ENCODE measurements around the gene MAP3K14. TPM values are rescaled to one million over a fixed set of nuclear protein-coding genes. Genes with fewer than 3 reads are reported as not detected.
A peak's percentile ranks its signal among the peaks of the same experiment; 100 is the strongest.

MAP3K14 gene
- total RNA-seq, 1 experiment from 2014 or later = 16.4 TPM

- DNase-seq (ENCODE audit: low read depth, low spot score) (no peak), ATAC-seq (peak; percentile 36)
- ChIA-PET CTCF (interaction anchor here (1.0 to 5.9 kb wide), 3 partner anchors 11 to 94 kb away, joined by 3 to 55 read pairs (median 40); partner anchors contain the start of gene ACBD4), POLR2A (interaction anchor here (1.3 kb wide), 1 partner anchor 80 kb away, joined by 7 read pairs; the partner anchor contains the start of gene HEXIM1), RAD21 (ENCODE audit: low non-redundant PET in 1 of 2, low total read pairs in 2 of 2, uncharacterized antibody in 2 of 2, unreplicated experiment in 2 of 2) (interaction anchor here in 1 of 2 experiments (1.3 kb wide), 1 partner anchor 10 kb away, joined by 3 read pairs; no protein-coding TSS in a partner anchor)
- H3K36me3 ChIP-seq (ENCODE audit: control insufficient read depth in 1 of 2, insufficient read depth in 2 of 2, low read length in 2 of 2) = no peaks in the 10 kb centered on the region
- intact Hi-C loops (cut with micrococcal nuclease) = no loop called here
- H3K79me2 ChIP-seq (ENCODE audit: insufficient read depth, low read length) = no peaks in the 10 kb centered on the region
- H2AFZ ChIP-seq (ENCODE audit: low read depth, low read length, poor library complexity, severe bottlenecking) = no peak overlapping the region
- TF ChIP-seq POLR2AphosphoS5 (IDR thresholded peaks at IDR 0.05; ENCODE audit: low read depth, low read length) (no peak), CBX3 (IDR thresholded peaks at IDR 0.05; ENCODE audit: low read depth) (no peak), YY1 (IDR thresholded peaks at IDR 0.05; ENCODE audit: extremely low read depth, insufficient replicate concordance, low read depth, low read length) (no peak), TCF7L2 (IDR thresholded peaks at IDR 0.05; ENCODE audit: borderline replicate concordance, extremely low read depth, insufficient read depth, insufficient read length) (no peak)
- no TSS peak for BruUV-seq (replicated peaks)
- H3K9ac ChIP-seq (ENCODE audit: low read length) = peak overlapping the region; percentile 26
- peaks cover 33 to 76% of the 10 kb centered on the region in 2 experiments for H3K4me1 ChIP-seq (ENCODE audit: control insufficient read depth in 1 of 2, insufficient read depth in 2 of 2, low read length in 2 of 2)
- peak overlapping the region; percentile 68 for H3K4me2 ChIP-seq (ENCODE audit: low read length)
- H3K27ac ChIP-seq (ENCODE audit: low read depth, low read length) = peak overlapping the region; percentile 26; the same call in 1 of the 2 replicates
- no peaks in the 10 kb centered on the region for H3K27me3 ChIP-seq (ENCODE audit: insufficient read depth, low read length)
- H3K9me3 ChIP-seq (ENCODE audit: control insufficient read depth in 1 of 2, insufficient read depth in 1 of 2, low read depth in 1 of 2, low read length in 2 of 2) = no peaks in the 10 kb centered on the region
- H3K9me2 ChIP-seq (ENCODE audit: insufficient read depth) = no peaks in the 10 kb centered on the region
- H3K4me3 ChIP-seq (replicated peaks in 1 of 2; ENCODE audit: low read depth in 1 of 2, low read length in 2 of 2) = peak overlapping the region; percentile 4 to 8; a peak in 1 of 4 replicates
- H4K20me1 ChIP-seq (ENCODE audit: insufficient read depth) = no peaks in the 10 kb centered on the region
Observed at GRCh38 chr17:45228763-45229539, 87.9 kb downstream of the MAP3K14 start.

GRCh38 chr17:45227926-45228762 is 88.7 kb downstream of the MAP3K14 start:
- H3K4me1 ChIP-seq (ENCODE audit: control insufficient read depth in 1 of 2, insufficient read depth in 2 of 2, low read length in 2 of 2) = peaks cover 33 to 81% of the 10 kb centered on the region in 2 experiments
- peak overlapping the region; percentile 26; the same call in 1 of the 2 replicates for H3K27ac ChIP-seq (ENCODE audit: low read depth, low read length)
- H3K9me2 ChIP-seq (ENCODE audit: insufficient read depth) = no peaks in the 10 kb centered on the region
- H3K79me2 ChIP-seq (ENCODE audit: insufficient read depth, low read length) = no peaks in the 10 kb centered on the region
- RAD21 ChIA-PET (ENCODE audit: low non-redundant PET in 1 of 2, low total read pairs in 2 of 2, uncharacterized antibody in 2 of 2, unreplicated experiment in 2 of 2) = interaction anchor here in 1 of 2 experiments (1.3 kb wide), 1 partner anchor 9 kb away, joined by 3 read pairs; no protein-coding TSS in a partner anchor
- no peaks in the 10 kb centered on the region for H3K36me3 ChIP-seq (ENCODE audit: control insufficient read depth in 1 of 2, insufficient read depth in 2 of 2, low read length in 2 of 2)
- CTCF ChIA-PET = interaction anchor here (0.8 to 5.9 kb wide), 4 partner anchors 8 to 93 kb away, joined by 3 to 55 read pairs (median 22); partner anchors contain the start of gene ACBD4
- H3K27me3 ChIP-seq (ENCODE audit: insufficient read depth, low read length) = no peaks in the 10 kb centered on the region
- intact Hi-C loops (cut with micrococcal nuclease) = no loop called here
- H3K4me2 ChIP-seq (ENCODE audit: low read length) = peak overlapping the region; percentile 68
- H3K4me3 ChIP-seq (replicated peaks in 1 of 2; ENCODE audit: low read depth in 1 of 2, low read length in 2 of 2) = no peak overlapping the region
- H2AFZ ChIP-seq (ENCODE audit: low read depth, low read length, poor library complexity, severe bottlenecking) = no peak overlapping the region
- H3K9ac ChIP-seq (ENCODE audit: low read length) = peak overlapping the region; percentile 26
- no peaks in the 10 kb centered on the region for H3K9me3 ChIP-seq (ENCODE audit: control insufficient read depth in 1 of 2, insufficient read depth in 1 of 2, low read depth in 1 of 2, low read length in 2 of 2)
- no peaks in the 10 kb centered on the region for H4K20me1 ChIP-seq (ENCODE audit: insufficient read depth)
- POLR2A ChIA-PET = interaction anchor here (1.3 kb wide), 1 partner anchor 79 kb away, joined by 7 read pairs; the partner anchor contains the start of gene HEXIM1
- BruUV-seq (replicated peaks) = no TSS peak
- no peak for ATAC-seq
- no peak for DNase-seq (ENCODE audit: low read depth, low spot score)
- TF ChIP-seq SIN3A (IDR thresholded peaks at IDR 0.05; ENCODE audit: low read depth) (no peak), CBX3 (IDR thresholded peaks at IDR 0.05; ENCODE audit: low read depth) (no peak), TCF7L2 (IDR thresholded peaks at IDR 0.05; ENCODE audit: borderline replicate concordance, extremely low read depth, insufficient read depth, insufficient read length) (no peak), POLR2A (IDR thresholded peaks at IDR 0.05; ENCODE audit: borderline replicate concordance, extremely low read depth, insufficient read depth, insufficient read length) (no peak), EZH2 (IDR thresholded peaks at IDR 0.05) (no peak), ZNF274 (IDR thresholded peaks at IDR 0.05; ENCODE audit: low read depth, low read length) (no peak), ZBTB33 (IDR thresholded peaks at IDR 0.05; ENCODE audit: extremely low read depth, insufficient replicate concordance, low read length) (no peak), ELF1 (IDR thresholded peaks at IDR 0.05; ENCODE audit: borderline replicate concordance, low read depth) (no peak), JUND (IDR thresholded peaks at IDR 0.05) (no peak), ATF3 (IDR thresholded peaks at IDR 0.05) (no peak), POLR2AphosphoS5 (IDR thresholded peaks at IDR 0.05; ENCODE audit: low read depth, low read length) (no peak), SRF (IDR thresholded peaks at IDR 0.05; ENCODE audit: low read depth) (no peak)

All from HCT116 (cell line).